NOMO-1 (cell line): ENCODE measurements around the gene ATP6V1D.
"Not testable (repeated sequence)": the region's sequence is repeated elsewhere in the genome, so short reads cannot be mapped to it uniquely, and the experiment has no call there.

Source experiments
- DNase-seq, 2 experiments: peaks; one replicate each; lab custom pipeline; 2025; ENCODE audit not compliant: unreplicated experiment in 2 of 2; lab: John Stamatoyannopoulos, UW

ATP6V1D gene

DNA sequence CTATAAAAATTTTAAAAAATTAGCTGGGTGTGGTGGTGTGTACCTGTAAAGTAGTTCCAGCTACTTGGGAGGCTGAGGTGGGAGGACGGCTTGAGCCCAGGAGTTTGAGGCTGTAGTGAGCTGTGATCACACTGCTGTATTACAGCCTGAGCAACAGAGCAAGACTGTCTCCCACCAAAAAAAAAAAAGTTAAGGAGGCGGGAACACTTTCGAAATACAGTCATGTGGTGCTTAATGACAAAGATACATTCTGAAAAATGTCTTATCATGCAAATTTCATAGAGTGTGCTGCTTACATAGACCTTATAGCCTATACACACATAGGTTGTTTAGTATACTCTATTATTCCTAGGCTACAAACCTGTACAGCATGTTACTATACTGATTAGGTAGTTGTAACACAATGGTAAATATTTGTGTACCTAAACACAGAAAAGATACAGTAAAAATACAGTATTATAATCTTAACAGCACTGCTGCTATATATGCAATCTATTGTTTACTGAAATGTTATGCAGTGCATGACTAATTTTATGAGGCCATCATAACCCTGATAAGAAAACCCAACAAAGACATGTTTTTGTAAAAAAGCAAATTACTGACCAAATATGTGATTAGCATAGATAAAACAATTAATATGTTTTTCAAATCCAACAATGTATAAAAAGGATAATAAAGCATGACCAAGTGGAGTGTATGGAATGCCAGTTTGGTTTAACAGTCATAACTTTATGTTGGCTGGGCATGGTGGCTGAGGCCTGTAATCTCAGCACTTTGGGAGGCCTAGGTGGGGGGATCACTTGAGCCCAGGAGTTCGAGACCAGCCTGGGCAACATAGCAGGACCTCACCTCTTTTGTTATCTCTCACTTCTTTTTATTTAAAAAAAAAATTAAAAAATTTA is 11.9 kb upstream of the ATP6V1D start:
- DNase-seq = no peak

DNA sequence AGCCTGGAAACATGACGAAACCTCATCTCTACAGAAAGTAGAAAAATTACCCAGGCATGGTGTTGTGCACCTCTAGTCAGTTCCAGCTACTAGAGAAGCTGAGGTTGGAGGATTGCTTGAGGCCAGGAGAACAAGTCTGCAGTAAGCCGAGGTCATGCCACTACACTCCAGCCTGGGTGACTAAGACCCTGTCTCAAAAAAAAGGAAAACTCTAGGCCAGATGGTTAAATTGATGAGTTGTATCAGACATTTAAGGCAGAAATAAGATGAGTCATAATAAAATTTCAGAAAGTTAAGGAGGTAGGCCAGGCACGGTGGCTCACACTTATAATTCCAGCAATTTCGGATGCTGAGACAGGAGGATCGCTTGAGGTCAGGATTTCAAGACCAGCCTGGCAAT is 11.2 kb upstream of the ATP6V1D start:
- no peak for DNase-seq

DNA sequence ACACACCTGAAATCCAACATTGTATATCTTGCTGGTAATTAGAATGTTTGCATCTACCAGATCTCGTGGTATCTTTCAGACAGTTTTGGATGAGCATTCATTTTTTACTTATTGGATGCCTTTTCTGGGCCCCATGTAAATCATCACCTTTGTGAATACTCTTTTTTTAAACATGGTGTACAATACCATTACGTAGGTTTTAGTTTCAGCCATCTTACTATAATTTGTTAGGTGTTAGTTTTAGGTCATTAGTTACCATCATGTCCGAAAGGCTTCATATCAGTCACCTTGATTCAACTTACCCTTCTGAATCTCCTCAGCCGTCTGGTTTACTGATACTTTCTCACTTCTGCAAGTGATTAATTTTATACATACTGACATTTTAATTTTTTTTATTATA is 5.9 kb upstream of the ATP6V1D start:
- DNase-seq = no peak

DNA sequence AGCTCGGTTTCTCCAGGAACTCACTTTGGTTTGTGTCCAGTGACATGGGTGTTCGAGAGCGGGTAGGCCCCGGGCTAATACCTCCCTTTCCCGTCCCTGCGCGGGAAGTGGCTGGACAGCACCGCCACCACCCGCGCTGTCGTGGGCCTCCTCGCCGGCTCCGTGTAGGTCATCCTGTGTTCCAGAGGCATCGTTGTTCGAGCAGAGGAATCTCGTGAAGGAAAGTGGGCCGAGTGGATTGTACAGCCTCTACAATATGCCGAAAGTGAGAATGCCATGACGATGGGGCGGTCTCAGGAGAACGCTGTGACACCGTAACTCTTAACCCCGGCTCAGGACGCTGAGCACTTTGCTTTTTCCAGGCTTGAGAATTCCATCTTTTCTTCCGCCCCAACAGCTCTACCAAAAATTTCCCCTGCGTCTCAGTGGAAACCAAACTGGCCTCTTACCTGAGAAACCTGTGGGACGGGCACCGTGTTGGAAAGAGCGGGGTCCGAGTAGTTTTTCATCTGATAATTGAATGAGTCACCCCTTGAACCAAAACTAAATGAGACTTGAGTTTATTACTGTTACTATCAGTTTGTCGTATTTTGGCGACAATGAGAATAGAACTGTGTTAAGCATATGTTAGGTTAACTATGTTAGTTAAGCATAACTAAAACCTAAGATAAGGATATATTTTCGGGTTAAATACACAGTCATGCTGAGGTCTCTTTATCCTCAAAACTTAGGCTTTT is 1.0 kb upstream of the ATP6V1D start:
- no peak for DNase-seq

DNA sequence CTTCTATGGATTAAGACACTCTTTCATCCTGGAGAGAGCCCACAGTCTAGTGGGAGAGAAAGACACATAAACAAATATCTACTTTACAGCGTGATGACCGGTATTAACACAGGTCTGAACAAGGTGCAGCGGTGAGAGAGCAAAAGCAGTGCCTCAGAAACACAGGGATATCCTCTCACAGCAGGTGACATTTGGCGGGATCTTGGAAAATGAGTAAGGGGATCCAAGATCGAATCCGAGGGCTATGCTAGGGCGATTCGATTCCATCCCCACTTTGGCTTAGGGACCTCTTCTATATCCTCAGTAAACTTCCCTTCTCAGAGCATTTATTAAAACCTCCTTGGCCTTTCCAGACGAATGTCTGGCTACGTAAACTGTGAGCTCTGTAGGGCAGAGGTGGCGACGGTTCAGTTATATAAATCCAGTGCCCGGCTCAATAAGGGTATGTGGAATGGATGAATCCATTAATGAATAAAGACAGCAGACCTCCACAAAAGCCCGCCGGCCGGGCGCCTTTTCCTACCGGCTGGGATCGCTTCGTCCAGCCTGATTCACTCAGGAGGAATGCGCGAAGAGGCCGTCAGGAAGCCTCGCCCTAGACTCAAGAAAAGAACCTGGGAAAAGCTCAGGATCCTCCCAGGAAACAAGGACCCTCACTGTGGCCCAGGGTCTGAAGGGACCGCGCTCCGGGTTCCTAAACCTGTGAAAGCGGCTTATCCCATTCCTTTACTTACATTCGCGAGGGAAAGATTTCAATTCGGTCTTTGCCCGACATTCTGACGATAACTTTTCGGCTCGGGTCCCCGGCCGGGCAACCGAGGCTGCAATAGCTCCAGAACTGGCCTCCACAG is 455 bp downstream of the ATP6V1D start:
- DNase-seq = no peak

DNA sequence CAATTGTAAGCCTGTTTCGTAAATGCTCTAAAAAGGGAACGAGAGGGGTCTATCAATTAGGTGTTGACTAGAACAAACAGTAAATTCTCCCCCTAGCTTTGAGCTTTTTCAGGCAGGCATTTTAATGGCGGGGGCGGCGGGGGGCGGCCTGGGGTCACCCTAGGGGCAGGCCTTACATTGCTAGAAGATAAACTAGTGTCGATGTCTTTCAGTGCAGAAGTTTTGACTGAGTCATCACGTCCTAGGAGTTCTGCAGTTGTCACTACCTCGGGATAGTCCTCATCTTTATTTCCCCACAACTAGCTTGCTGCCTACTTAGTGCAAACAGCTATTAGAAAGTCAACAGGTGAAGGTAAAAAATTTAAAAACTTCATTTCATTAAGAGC is 1.6 kb downstream of the ATP6V1D start:
- no peak for DNase-seq

DNA sequence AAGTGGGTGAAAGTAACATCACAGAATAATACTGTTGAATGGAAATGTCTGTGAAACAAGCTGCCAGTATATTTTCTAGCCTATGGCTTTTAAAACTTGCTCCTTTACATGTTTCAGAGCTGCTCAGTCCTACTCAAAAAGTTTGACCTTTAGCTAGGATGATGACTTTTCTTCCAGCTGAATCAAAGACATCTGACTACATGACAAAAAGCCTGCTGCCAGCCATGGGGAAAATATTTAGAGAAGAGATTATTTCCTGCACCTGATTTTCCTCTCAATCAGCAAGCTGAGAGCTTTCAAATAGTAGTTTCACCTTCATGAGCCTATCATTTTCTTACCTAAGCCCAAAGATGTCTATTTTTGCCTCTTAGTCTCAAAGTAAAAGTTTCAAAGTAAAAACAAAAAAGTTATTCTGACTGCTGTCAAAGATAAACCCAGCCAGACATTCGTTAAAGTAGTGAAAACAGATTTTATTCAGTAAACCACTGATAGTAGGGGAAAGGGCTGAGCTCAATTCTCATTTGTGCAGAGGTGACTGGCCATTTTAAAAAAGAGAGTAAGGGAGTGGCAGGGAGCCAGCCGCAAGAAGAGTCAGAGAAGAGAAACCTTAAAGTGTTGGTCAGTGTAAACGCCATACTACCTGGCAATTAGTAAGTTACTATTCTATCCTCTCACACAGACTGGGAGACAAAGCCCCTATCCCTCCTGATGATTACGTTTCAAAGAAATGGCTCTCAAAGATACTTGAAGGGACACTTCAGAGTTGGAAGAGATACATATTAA is 2.2 kb downstream of the ATP6V1D start:
- no peak for DNase-seq

DNA sequence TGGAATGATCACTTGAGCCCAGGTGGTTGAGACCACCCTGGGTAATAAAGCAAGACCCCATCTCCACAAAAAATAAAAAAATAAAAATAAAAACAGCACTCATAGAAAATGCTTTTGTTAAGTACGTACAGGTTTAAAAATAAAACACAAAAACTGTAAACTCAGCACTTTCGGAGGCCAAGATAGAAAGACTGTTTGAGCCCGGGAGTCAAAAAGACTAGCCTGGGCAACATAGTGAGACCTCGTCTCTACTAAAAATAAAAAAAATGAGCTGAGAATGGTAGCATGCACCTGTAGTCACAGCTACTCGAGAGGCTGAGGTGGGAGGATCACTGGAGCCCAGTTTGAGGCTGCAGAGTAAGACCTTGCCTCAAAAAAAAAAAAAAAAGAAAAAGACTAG is 7.5 kb downstream of the ATP6V1D start:
- no peak for DNase-seq

DNA sequence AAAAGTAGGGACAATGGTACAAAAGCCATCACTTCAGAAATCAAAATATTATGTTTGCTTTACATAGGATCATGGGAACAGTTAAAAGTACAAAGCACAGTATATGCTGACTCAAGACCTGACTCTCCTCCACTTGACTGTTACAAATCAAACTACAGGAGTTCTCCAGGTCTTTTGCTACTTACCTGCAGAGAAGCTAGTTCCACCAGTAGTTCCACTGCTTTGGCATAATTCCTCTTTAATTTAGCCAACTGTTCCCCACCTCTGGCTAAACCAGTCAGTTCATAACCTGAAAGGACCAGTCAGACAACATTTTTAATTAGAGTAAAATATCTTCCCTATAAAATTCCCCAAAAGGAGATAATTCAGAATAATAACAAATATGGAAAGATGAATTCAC is 14.0 kb downstream of the ATP6V1D start:
- no peak for DNase-seq

DNA sequence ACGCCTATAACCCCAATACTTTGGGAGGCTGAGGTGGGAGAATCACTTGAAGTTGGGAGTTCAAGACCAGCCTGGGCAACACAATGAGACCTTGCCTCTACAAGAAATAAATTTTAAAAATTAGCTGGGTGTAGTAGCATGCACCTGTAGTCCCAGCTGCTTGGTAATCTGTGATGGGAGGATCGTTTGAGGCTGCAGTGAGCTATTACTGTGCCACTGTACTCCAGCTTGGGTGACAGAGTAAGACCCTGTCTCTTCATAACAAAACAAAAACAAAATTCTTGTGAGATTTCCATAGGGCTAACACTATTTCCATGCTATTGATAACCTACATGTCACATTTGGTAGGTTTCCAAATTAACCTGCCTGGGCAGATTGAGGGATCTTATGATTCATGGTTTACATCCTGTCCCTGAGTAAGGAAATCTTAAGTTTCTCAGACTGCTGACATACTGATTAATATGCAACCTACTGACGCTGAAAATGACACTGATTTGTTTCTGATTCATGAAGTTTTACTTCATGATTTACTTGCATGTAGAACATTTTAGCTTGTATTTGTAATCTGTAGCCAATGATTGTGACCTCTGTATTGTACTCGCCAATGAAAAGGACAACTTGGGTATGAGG is 15.9 kb downstream of the ATP6V1D start:
- no peak for DNase-seq

DNA sequence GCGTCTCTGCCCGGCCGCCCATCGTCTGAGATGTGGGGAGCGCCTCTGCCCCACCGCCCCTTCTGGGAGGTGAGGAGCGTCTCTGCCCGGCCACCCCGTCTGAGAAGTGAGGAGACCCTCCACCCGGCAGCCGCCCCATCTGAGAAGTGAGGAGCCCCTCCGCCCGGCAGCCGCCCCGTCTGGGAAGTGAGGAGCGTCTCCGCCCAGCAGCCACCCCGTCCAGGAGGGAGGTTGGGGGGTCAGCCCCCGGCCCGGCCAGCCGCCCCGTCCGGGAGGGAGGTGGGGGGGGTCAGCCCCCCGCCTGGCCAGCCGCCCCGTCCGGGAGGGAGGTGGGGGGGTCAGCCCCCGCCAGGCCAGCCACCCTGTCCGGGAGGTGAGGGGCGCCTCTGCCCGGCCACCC is 18.4 kb downstream of the ATP6V1D start:
- DNase-seq = not testable (repeated sequence)

DNA sequence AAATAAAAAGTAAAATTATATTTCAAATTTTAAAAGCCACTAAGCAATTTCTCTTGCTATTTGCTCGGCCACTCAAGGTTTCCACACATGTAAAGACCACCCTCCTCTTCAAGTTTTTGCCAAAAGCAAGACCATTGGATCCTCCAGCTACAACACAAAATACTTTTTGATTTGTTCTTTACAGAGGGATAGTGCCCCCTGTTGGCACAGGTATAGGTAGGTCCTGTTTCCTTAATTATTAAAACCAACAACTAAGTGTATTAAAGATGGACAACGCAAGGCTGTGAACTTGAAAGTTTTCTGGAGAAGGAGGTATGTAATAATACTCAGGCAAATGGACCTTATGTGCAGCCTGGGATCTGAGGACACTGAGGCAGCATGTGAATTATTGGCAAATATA is 23.8 kb downstream of the ATP6V1D start:
- DNase-seq = no peak

DNA sequence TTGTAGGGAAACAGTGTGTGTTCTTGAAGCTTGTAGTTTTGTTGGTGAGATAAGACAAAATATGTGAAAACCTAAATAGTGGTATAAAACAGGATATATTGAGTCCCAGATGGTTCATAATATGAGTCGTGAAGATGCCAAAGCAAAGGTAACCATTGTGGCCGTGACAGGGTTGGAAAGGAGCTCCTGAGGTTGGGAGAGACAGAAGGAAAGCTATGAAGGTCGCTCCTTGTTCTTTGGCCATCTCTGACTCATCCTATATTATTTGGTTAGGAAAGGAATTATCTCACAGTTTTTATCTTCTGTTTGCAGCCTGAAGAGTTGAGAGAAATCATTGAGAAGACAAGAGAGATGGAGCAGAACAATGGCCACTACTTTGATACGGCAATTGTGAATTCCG is 27.1 kb downstream of the ATP6V1D start:
- DNase-seq = no peak

DNA sequence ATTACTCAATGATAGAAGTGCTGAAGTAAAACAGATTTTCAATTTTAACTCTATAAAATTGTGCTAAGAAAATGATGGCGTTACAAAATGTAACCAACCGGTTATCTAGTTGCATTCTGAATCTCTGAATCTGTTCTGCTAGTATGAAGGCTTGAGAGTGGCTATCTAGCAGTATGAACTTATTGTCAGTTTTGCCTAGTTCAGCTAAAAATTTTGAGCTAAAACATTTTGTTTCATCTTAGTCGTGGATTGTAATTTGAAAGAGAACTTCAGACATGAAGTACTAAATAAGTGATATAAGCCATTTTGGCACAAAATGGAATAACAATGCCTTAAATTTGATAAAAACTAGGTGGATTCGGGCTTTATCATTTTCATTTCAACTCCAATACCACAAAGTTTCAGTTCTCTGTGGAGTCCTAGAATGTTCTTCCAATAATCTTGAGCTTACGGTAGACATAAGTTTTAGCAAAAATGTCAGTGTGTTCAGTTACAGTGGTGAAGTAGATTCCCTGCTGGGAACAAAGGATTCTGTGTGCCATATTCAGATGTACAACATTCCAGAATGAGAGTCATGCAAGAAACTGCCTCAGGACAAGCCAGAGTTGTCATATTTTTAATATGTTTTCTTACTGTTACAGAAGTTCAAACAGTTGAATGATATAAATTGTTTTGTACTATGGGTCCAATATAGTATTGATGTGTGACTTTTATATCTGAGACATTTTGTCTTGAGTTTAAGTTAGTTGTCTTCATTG is 28.1 kb downstream of the ATP6V1D start:
- no peak for DNase-seq

DNA sequence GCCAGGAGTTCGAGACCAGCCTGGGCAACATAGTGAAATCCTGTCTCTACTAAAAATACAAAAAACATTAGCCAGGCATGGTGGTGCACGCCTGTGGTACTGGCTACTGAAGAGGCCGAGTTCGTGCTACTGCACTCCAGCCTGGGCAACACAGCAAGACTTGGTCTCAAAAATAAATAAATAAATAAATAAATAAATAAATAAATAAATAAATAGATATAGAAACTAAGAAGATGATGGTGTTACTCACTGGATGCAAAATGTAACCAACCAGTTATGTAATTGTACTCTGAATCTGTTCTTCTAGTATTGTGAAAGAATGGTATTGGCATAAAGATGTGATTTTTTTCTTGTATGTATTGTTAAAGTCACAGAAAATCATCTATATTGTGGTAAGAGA is 29.9 kb downstream of the ATP6V1D start:
- not testable (repeated sequence) for DNase-seq

DNA sequence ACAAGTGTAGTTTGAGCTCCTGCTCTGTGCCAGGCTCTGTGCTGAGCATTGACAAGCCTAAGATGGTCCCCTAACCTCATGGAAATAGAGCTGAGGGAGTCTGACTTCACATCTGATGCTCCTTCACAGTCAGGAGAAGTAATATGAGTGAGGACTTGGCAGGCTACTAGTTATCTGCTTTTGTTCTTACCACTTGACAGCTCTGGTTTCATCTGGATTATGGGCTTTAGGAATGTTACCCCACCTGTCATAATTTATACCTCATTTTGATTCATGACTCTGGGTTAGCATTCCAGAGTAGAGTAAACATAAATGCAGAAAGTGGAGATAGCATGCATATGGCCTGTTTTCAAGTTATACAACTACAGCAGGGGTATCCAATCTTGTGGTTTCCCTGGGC is 40.5 kb downstream of the ATP6V1D start:
- no peak for DNase-seq

DNA sequence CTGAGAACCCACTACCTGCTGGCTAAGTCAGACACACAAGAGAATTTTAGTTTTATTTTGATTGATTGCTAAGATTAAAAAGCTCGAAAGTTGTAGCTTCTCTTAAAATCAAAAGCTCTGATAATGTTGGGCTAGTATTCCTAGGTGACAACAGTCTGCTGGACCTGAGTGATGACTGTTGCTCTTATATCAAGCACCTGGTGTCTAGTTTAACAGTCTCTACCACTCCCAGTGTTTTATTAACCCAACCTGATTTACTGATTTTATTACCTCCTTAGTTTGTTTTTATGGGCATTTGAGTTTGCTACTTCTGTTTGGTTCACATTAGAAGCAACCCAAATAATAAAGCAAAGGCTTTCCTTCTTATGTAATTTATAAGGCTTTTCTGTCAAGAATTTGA is 41.8 kb downstream of the ATP6V1D start:
- no peak for DNase-seq

DNA sequence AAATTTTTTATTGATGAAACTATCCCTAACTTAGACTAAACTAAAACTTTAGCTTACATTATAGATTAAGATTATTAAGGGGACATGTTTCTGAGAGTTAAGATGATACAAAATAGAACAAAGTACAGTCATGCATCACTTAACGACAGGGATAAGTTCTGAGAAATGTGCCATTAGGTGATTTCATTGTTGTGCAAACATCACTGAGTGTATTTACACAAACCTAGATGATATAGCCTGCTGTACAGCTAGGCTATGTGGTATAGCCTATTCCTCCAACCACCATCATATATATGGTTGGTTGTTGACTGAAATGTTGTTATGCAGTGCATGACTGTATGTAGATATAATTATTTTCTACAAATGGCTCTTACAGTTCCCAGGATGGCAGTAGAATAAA is 46.5 kb downstream of the ATP6V1D start:
- no peak for DNase-seq

DNA sequence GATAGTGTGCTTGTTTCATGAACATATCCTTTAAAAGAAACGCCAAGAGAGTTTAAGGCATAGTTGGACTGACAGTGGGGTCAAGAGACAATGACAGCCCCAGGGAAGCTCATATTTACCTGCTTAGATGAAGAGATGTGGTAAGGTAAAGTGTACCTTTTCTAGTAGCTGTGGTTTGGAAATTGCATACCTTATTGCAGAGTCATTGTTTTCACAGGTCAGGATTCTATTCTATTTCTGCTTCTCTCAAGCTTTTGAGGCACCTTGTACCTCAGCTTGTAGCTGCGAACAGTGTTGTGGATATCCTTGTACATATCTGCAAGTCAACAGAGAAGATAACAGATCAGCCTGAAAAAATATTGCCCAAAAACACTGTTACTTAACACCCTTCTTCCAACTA is 47.7 kb downstream of the ATP6V1D start:
- DNase-seq = no peak
